H9 (cell line): ENCODE measurements around the gene HUS1B. TPM values are rescaled to one million over a fixed set of nuclear protein-coding genes. Genes with fewer than 3 reads are reported as not detected.

ENCODE experiments used
- DNase-seq: peaks from one replicate; pipeline ENCODE4 v3.0.0-alpha.2; 2017
- H2AFZ ChIP-seq: one replicate; pipeline ENCODE4 v1.6.1; 2013; ENCODE audit warnings: mild to moderate bottlenecking, low read length, control low read depth, moderate library complexity
- H2AK5ac ChIP-seq: 2 replicates; pipeline ENCODE4 v1.6.1; 2013; ENCODE audit warnings: low read length, control low read depth, mixed read lengths; ENCODE audit not compliant: insufficient read length
- H2BK120ac ChIP-seq: one replicate; pipeline ENCODE4 v1.6.1; 2013; ENCODE audit warnings: low read depth, mild to moderate bottlenecking, low read length, control low read depth, inconsistent platforms; ENCODE audit not compliant: poor library complexity, severe bottlenecking
- H2BK12ac ChIP-seq: 2 replicates; pipeline ENCODE4 v1.6.1; 2013; ENCODE audit warnings: low read length, control low read depth, mixed read lengths, low read depth; ENCODE audit not compliant: insufficient read length
- H2BK15ac ChIP-seq: 2 replicates; pipeline ENCODE4 v1.6.1; 2013; ENCODE audit warnings: low read depth, low read length, control low read depth
- H2BK20ac ChIP-seq: one replicate; pipeline ENCODE4 v1.6.1; 2013; ENCODE audit warnings: low read depth, mild to moderate bottlenecking, low read length, control low read depth, inconsistent platforms; ENCODE audit not compliant: poor library complexity, severe bottlenecking
- H2BK5ac ChIP-seq: 2 replicates; pipeline ENCODE4 v1.6.1; 2013; ENCODE audit warnings: low read length, control low read depth, mixed read lengths; ENCODE audit not compliant: insufficient read length
- H3K14ac ChIP-seq: 2 replicates; pipeline ENCODE4 v1.6.1; 2013; ENCODE audit warnings: low read length, control low read depth; ENCODE audit not compliant: insufficient read depth
- H3K18ac ChIP-seq: 2 replicates; pipeline ENCODE4 v1.6.1; 2013; ENCODE audit warnings: low read depth, mild to moderate bottlenecking, mixed read lengths, low read length, control low read depth; ENCODE audit not compliant: insufficient read length
- H3K23ac ChIP-seq: 2 replicates; pipeline ENCODE4 v1.6.1; 2013; ENCODE audit warnings: low read length, control low read depth, mixed read lengths, low read depth; ENCODE audit not compliant: insufficient read length
- H3K23me2 ChIP-seq: 2 replicates; pipeline ENCODE4 v1.6.1; 2013; ENCODE audit warnings: low read depth, mild to moderate bottlenecking, mixed read lengths, low read length, control low read depth; ENCODE audit not compliant: insufficient read length, poor library complexity, severe bottlenecking
- H3K27ac ChIP-seq: 2 replicates; pipeline ENCODE4 v1.5.1; 2013; ENCODE audit warnings: low read length, control low read depth, mixed read lengths, low read depth; ENCODE audit not compliant: insufficient read length
- H3K27me3 ChIP-seq: 2 replicates; pipeline ENCODE4 v1.6.1; 2013; ENCODE audit warnings: low read length, control low read depth, inconsistent platforms; ENCODE audit not compliant: insufficient read depth
- H3K4ac ChIP-seq: 2 replicates; pipeline ENCODE4 v1.6.1; 2013; ENCODE audit warnings: low read depth, mild to moderate bottlenecking, control low read depth, inconsistent platforms, low read length, moderate library complexity
- H3K4me1 ChIP-seq: 2 replicates; pipeline ENCODE4 v1.6.1; 2013; ENCODE audit warnings: low read length, control low read depth, inconsistent platforms; ENCODE audit not compliant: insufficient read depth
- H3K4me2 ChIP-seq: 2 replicates; pipeline ENCODE4 v1.6.1; 2013; ENCODE audit warnings: low read length, control low read depth, mixed read lengths; ENCODE audit not compliant: insufficient read length, insufficient read depth
- H3K56ac ChIP-seq: 2 replicates; pipeline ENCODE4 v1.6.1; 2013; ENCODE audit warnings: low read depth, mild to moderate bottlenecking, mixed read lengths, low read length, control low read depth; ENCODE audit not compliant: insufficient read length
- H3K79me1 ChIP-seq: 2 replicates; pipeline ENCODE4 v1.6.1; 2013; ENCODE audit warnings: low read depth, mild to moderate bottlenecking, moderate library complexity, low read length, control low read depth, inconsistent platforms; ENCODE audit not compliant: insufficient read depth, poor library complexity, severe bottlenecking
- H3K79me2 ChIP-seq: 2 replicates; pipeline ENCODE4 v1.6.1; 2013; ENCODE audit warnings: low read length, control low read depth, inconsistent platforms; ENCODE audit not compliant: insufficient read depth
- H3K9ac ChIP-seq: 2 replicates; pipeline ENCODE4 v1.6.1; 2013; ENCODE audit warnings: low read length, control low read depth, mixed read lengths; ENCODE audit not compliant: insufficient read length; ENCODE audit errors: extremely low read depth
- H3K9me3 ChIP-seq: one replicate; pipeline ENCODE4 v1.6.1; 2013; ENCODE audit warnings: low read depth, low read length, inconsistent platforms; ENCODE audit not compliant: control insufficient read depth
- H3T11ph ChIP-seq: one replicate; pipeline ENCODE4 v1.6.1; 2013; ENCODE audit warnings: mild to moderate bottlenecking, low read length, control low read depth, inconsistent platforms
- H4K20me1 ChIP-seq: one replicate; pipeline ENCODE4 v1.6.1; 2013; ENCODE audit not compliant: control insufficient read depth, insufficient read length, insufficient read depth
- H4K5ac ChIP-seq: 2 replicates; pipeline ENCODE4 v1.6.1; 2013; ENCODE audit warnings: low read depth, mild to moderate bottlenecking, mixed read lengths, low read length, control low read depth; ENCODE audit not compliant: insufficient read length
- H4K8ac ChIP-seq: replicated peaks from 2 replicates; pipeline ENCODE4 v1.6.1; 2013; ENCODE audit warnings: low read length, control low read depth, mixed read lengths, low read depth; ENCODE audit not compliant: insufficient read length
- H4K91ac ChIP-seq: 2 replicates; pipeline ENCODE4 v1.6.1; 2013; ENCODE audit warnings: low read depth, mild to moderate bottlenecking, moderate library complexity, mixed read lengths, low read length, control low read depth; ENCODE audit not compliant: insufficient read length
- H3K27ac Mint-ChIP-seq, 3 experiments: 2 replicates in 2 of 3; 3 replicates in 1 of 3; pipeline ENCODE4 v1.8.0; 2020 to 2021; ENCODE audit warnings: mixed read lengths in 3 of 3, mild to moderate bottlenecking in 1 of 3, moderate library complexity in 1 of 3
- H3K27me3 Mint-ChIP-seq: 2 replicates; pipeline ENCODE4 v1.8.0; 2021; ENCODE audit warnings: low read depth, mild to moderate bottlenecking, moderate library complexity, mixed read lengths
- H3K36me3 Mint-ChIP-seq, 3 experiments: 2 replicates in 2 of 3; 3 replicates in 1 of 3; pipeline ENCODE4 v1.8.0; 2020 to 2021; ENCODE audit warnings: low read depth in 3 of 3, mixed read lengths in 3 of 3; ENCODE audit not compliant: insufficient read depth in 1 of 3
- H3K4me1 Mint-ChIP-seq, 2 experiments: 2 replicates each; pipeline ENCODE4 v1.8.0; 2020; ENCODE audit warnings: mixed read lengths in 2 of 2
- H3K4me3 Mint-ChIP-seq, 2 experiments: 2 replicates in 1 of 2; 3 replicates in 1 of 2; pipeline ENCODE4 v1.8.0; 2020 to 2021; ENCODE audit warnings: mild to moderate bottlenecking in 2 of 2, mixed read lengths in 2 of 2, moderate library complexity in 1 of 2
- H3K9me3 Mint-ChIP-seq, 2 experiments: 2 replicates in 1 of 2; 3 replicates in 1 of 2; pipeline ENCODE4 v1.8.0; 2020; ENCODE audit warnings: mild to moderate bottlenecking in 2 of 2, mixed read lengths in 2 of 2, moderate library complexity in 1 of 2
- CTCF ChIP-seq: fragments of 200-600 bp; sonication (generic); conservative IDR thresholded peaks from 3 replicates; pipeline ENCODE4 v1.8.0; 2021; ENCODE audit warnings: antibody characterized with exemption, mild to moderate bottlenecking
- WGBS: extraction: QIAGEN DNeasy Blood & Tissue Kit; methylation state at CpG from one replicate; pipeline ENCODE4 v1.1.7; 2013; ENCODE audit warnings: missing lambda C conversion rate, low lambda C conversion rate, mixed read lengths; ENCODE audit not compliant: insufficient read length; ENCODE audit errors: extremely low coverage; 5-methylcytosine and 5-hydroxymethylcytosine counted together
- total RNA-seq: library from RNA; stranded (reverse); gene quantifications from 2 replicates; pipeline ENCODE4 v1.2.1, GENCODE V29; 2021

Gene HUS1B
- total RNA-seq, 1 experiment from 2014 or later, result 0.96 TPM

- no peaks in the 10 kb centered on the region for H3K79me2 ChIP-seq
- no peak overlapping the region for H2AFZ ChIP-seq
- H3K4me1 Mint-ChIP-seq, result peaks cover 9 to 14% of the 10 kb centered on the region in 2 experiments
- H3K27me3 ChIP-seq, result no peaks in the 10 kb centered on the region
- no peak overlapping the region for H3K4ac ChIP-seq
- no CpG with 5 or more reads among the region's 5 CpGs for WGBS
- no peak overlapping the region for H3K18ac ChIP-seq
- H3K27me3 Mint-ChIP-seq, result no peaks in the 10 kb centered on the region; the same call in 1 of the 2 replicates
- TF ChIP-seq CTCF, result no peak
- no peak overlapping the region for H3K14ac ChIP-seq
- H4K8ac ChIP-seq, result no peak overlapping the region
- H3K4me1 ChIP-seq, result no peaks in the 10 kb centered on the region
- no peaks in the 10 kb centered on the region for H3K79me1 ChIP-seq
- H2BK12ac ChIP-seq, result no peak overlapping the region
- no peaks in the 10 kb centered on the region for H4K20me1 ChIP-seq
- H3T11ph ChIP-seq, result no peak overlapping the region
- H2BK5ac ChIP-seq, result no peak overlapping the region
- no peak overlapping the region for H2AK5ac ChIP-seq
- H3K23ac ChIP-seq, result no peak overlapping the region
- H4K5ac ChIP-seq, result no peak overlapping the region
- no peaks in the 10 kb centered on the region for H3K9me3 ChIP-seq
- no peak overlapping the region for H3K4me3 Mint-ChIP-seq
- H2BK15ac ChIP-seq, result no peak overlapping the region
- peaks cover 2 to 23% (median 16%) of the 10 kb centered on the region in 3 experiments; a peak in 6 of 7 replicates for H3K36me3 Mint-ChIP-seq
- no peak overlapping the region for H4K91ac ChIP-seq
- no peak overlapping the region for H3K56ac ChIP-seq
- no peak overlapping the region for H3K27ac Mint-ChIP-seq
- no peak for DNase-seq
- no peaks in the 10 kb centered on the region for H3K9me3 Mint-ChIP-seq
- no peak overlapping the region for H2BK20ac ChIP-seq
- no peak overlapping the region for H3K4me2 ChIP-seq
- no peak overlapping the region for H2BK120ac ChIP-seq
- no peak overlapping the region for H3K9ac ChIP-seq
- H3K23me2 ChIP-seq, result no peaks in the 10 kb centered on the region
- no peak overlapping the region for H3K27ac ChIP-seq
These were observed 21.7 kb downstream of the HUS1B start for GRCh38 chr6:635233-635632.
